Bronchial epithelial cell (primary cell): Measurements from ENCODE around the gene LPAR3. TPM values are rescaled to one million over a fixed set of nuclear protein-coding genes. Genes with fewer than 3 reads are reported as not detected.
A peak's percentile ranks its signal among the peaks of the same experiment; 100 is the strongest.

ENCODE experiments used
- DNase-seq: peaks from one replicate; pipeline ENCODE4 v3.0.0-alpha.2; 2010; ENCODE audit warnings: low read depth
- FAIRE-seq: peaks from 2 replicates; lab custom pipeline; 2011; peaks lifted over from hg19 to GRCh38; lab: Jason Lieb, UNC
- H3K27me3 ChIP-seq: 2 replicates; pipeline ENCODE4 v1.5.1; 2011; ENCODE audit warnings: low read length; ENCODE audit not compliant: control insufficient read depth, insufficient read depth
- H3K36me3 ChIP-seq: 2 replicates; pipeline ENCODE4 v1.5.1; 2011; ENCODE audit warnings: low read length; ENCODE audit not compliant: control insufficient read depth, insufficient read depth
- H3K4me3 ChIP-seq: 2 replicates; pipeline ENCODE4 v1.5.1; 2011; ENCODE audit warnings: mild to moderate bottlenecking, low read depth, low read length, control low read depth
- total RNA-seq: library from RNA; depleted of rRNA; stranded (reverse); fragments of >200 nt; gene quantifications from 2 replicates; pipeline ENCODE4 v1.2.1, GENCODE V29; 2014
- TF ChIP-seq, protein P1 (sequence below): IDR thresholded peaks from 2 replicates; pipeline ENCODE4 v1.5.1; 2011; ENCODE audit warnings: mild to moderate bottlenecking, moderate library complexity, low read length, control low read depth, inconsistent platforms; ENCODE audit not compliant: insufficient read depth, severe bottlenecking

LPAR3 gene
- total RNA-seq: 37.1 and 104 TPM in 2 replicates

DNA sequence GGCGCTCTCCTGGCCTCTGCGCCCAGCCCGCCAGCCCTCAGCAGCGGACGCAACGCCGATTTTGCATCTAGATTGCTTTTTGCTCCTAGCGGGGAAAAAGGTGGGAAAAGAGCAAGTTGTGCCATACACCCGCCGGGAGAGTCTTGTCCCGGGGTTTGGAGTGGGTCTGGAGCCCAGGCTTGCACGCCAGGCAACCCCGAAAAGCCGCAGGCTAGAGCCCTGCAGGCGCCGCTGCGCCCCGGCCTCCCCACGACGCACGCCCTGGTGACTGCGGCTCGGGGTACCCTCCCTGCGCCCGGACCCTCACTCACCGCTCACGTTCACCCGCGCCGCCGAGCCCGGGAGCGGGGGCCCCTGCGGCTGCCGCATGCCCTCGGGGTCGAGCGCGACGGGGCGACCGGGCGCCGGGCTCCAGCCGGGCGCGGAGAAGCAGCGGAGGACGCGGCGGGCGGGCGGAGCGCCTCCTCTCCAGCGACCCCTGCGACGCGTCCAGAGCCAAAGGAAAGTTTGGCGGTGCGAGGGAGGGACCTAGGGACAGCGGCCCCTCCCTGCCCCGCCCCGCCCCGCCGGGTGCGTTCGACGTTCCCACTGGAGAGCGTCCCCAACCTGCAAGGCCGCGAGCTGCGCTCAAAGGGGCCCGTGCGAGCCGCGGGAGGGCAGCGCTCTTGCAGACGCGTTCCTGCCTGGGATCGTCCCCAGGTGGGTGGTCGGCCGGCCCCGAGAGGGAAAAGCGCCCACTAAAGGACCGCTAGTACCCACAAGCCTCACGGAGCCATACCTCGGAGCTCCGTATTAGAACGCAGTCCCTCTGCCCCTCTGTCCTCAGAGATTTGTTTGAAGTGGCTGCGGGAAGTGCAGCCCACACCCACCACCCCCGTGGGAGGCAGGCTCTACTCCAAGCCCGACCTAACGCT, at the start of gene LPAR3:
TSS of gene LPAR3 (minus strand) at position 502 of the 914 bp plus-strand sequence. CDS start 27,086 bp downstream, outside the sequence.
- H3K27me3 ChIP-seq: no peaks in the 10 kb centered on the region
- peak within 1 kb of the TSS; percentile 69 for H3K4me3 ChIP-seq
- H3K36me3 ChIP-seq: no peaks in the 10 kb centered on the region
- peak; percentile 25 for DNase-seq
- no peak for FAIRE-seq
- TF ChIP-seq, protein P1, sequence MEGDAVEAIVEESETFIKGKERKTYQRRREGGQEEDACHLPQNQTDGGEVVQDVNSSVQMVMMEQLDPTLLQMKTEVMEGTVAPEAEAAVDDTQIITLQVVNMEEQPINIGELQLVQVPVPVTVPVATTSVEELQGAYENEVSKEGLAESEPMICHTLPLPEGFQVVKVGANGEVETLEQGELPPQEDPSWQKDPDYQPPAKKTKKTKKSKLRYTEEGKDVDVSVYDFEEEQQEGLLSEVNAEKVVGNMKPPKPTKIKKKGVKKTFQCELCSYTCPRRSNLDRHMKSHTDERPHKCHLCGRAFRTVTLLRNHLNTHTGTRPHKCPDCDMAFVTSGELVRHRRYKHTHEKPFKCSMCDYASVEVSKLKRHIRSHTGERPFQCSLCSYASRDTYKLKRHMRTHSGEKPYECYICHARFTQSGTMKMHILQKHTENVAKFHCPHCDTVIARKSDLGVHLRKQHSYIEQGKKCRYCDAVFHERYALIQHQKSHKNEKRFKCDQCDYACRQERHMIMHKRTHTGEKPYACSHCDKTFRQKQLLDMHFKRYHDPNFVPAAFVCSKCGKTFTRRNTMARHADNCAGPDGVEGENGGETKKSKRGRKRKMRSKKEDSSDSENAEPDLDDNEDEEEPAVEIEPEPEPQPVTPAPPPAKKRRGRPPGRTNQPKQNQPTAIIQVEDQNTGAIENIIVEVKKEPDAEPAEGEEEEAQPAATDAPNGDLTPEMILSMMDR: peak; percentile 20

DNA sequence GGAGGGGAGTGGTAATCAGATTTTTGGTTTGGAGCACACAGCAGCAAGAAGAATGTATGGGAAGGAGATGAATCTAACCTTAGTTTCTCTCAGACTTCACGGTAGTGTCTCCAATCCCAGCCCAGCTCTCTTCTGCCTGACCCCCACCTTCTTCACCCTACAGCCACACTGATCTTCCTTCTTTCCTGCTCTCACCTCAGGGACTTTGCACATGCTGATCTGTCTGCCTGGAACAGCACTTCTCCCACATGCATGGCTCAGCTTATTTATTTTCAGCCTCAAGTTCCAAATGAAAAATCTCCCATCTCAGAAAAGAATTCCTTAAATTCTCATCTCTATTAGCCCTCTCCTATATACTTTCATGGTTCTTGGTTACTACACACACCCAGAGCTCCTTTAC, 48.8 kb upstream of the LPAR3 start:
- TF ChIP-seq, protein P1: no peak
- Histone ChIP-seq H3K36me3 (no peaks in the 10 kb centered on the region), H3K4me3 (no peak overlapping the region), H3K27me3 (no peaks in the 10 kb centered on the region)
- FAIRE-seq (no peak), DNase-seq (no peak)

DNA sequence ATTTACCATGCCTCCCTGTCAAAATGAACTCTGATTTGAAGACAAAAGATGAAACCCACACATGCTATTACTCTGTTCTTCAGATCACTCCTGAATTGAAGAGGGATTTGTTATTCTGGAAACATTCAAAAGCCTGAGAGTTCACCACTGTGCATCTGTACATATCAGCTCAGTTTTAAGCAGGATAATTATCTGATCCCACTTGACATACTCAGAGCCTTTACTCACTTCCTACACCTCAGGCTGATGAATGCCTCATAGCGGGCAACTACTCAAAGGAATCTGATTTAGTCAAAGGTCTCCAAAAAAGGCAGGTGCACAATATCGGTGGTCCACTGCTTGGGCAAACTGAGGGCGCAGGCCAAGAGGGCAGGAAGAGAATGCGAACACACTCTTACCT, 47.5 kb upstream of the LPAR3 start:
- no peaks in the 10 kb centered on the region for H3K36me3 ChIP-seq
- H3K4me3 ChIP-seq: no peak overlapping the region
- TF ChIP-seq, protein P1: no peak
- H3K27me3 ChIP-seq: no peaks in the 10 kb centered on the region
- peak; percentile 63 for DNase-seq
- no peak for FAIRE-seq

GRCh38 chr1:84939761-84940160, 46.8 kb upstream of the LPAR3 start:
- Histone ChIP-seq H3K4me3 (no peak overlapping the region), H3K27me3 (no peaks in the 10 kb centered on the region), H3K36me3 (no peaks in the 10 kb centered on the region)
- DNase-seq: no peak
- no peak for FAIRE-seq
- TF ChIP-seq, protein P1: no peak

DNA sequence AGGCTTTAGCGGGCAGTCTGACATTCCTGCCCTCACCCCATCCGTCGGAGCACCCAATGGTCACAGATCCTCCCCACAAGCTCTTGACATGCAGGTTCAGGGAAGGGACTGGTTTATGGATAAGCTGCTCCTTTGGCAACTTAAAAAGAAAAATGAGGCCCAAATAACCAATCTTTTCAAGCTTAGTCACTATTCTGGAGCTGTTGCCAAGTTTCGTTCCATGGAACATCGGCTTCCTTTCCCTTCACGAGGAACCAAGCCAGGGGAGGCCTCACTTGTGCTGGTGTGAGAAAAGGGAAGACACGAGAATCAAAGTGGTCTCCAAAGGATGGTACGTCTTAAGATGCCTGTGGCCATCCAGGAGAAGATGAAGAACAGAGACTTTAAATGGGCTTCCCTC, 46.1 kb upstream of the LPAR3 start:
- H3K36me3 ChIP-seq: no peaks in the 10 kb centered on the region
- no peaks in the 10 kb centered on the region for H3K27me3 ChIP-seq
- no peak for FAIRE-seq
- TF ChIP-seq, protein P1: no peak
- no peak for DNase-seq
- H3K4me3 ChIP-seq: no peak overlapping the region
